Measurements from ENCODE around the gene SMYD3.

DNA sequence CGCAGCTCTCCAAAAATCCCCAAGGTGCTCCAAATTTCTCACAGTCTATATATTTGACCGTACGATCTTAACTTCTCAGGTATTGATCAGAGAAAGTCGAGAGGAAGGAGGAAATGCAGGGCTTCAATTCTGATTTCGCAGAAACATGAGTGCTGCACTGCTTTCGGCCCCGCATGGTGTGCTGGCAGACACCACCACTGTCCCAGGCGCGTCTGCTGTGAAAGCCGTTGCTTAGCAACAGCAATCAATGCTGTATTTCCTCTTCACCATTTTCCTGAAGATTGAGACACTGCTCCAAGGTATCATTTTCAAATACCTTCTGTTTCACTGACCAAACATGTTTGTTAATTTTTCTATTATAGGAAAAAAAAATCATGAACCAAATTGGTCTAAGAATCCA, 296.3 kb downstream of the SMYD3 start:
- TF ChIP-seq, protein P1, sequence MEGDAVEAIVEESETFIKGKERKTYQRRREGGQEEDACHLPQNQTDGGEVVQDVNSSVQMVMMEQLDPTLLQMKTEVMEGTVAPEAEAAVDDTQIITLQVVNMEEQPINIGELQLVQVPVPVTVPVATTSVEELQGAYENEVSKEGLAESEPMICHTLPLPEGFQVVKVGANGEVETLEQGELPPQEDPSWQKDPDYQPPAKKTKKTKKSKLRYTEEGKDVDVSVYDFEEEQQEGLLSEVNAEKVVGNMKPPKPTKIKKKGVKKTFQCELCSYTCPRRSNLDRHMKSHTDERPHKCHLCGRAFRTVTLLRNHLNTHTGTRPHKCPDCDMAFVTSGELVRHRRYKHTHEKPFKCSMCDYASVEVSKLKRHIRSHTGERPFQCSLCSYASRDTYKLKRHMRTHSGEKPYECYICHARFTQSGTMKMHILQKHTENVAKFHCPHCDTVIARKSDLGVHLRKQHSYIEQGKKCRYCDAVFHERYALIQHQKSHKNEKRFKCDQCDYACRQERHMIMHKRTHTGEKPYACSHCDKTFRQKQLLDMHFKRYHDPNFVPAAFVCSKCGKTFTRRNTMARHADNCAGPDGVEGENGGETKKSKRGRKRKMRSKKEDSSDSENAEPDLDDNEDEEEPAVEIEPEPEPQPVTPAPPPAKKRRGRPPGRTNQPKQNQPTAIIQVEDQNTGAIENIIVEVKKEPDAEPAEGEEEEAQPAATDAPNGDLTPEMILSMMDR (IDR thresholded peaks at IDR 0.05; ENCODE audit: low read depth, low read length, poor library complexity, severe bottlenecking) = no peak
- no peak for TF ChIP-seq EZH2phosphoT487 (IDR thresholded peaks at IDR 0.05; ENCODE audit: borderline replicate concordance, low read length)

Measured in DOHH2 (cell line).